AG09319 (cell line): ENCODE data around the gene PBX2.
"Not testable (repeated sequence)": the region's sequence is repeated elsewhere in the genome, so short reads cannot be mapped to it uniquely, and the experiment has no call there.

Experiments used
- DNase-seq: peaks from one replicate; pipeline ENCODE4 v3.0.0-alpha.2; 2010; ENCODE audit warnings: low read depth; ENCODE audit errors: extremely low read depth
- TF ChIP-seq, protein P1 (sequence below): IDR thresholded peaks from 2 replicates; pipeline ENCODE4 v1.5.1; 2011; ENCODE audit warnings: low read depth, mild to moderate bottlenecking, inconsistent platforms, low read length, moderate library complexity

Gene PBX2

DNA sequence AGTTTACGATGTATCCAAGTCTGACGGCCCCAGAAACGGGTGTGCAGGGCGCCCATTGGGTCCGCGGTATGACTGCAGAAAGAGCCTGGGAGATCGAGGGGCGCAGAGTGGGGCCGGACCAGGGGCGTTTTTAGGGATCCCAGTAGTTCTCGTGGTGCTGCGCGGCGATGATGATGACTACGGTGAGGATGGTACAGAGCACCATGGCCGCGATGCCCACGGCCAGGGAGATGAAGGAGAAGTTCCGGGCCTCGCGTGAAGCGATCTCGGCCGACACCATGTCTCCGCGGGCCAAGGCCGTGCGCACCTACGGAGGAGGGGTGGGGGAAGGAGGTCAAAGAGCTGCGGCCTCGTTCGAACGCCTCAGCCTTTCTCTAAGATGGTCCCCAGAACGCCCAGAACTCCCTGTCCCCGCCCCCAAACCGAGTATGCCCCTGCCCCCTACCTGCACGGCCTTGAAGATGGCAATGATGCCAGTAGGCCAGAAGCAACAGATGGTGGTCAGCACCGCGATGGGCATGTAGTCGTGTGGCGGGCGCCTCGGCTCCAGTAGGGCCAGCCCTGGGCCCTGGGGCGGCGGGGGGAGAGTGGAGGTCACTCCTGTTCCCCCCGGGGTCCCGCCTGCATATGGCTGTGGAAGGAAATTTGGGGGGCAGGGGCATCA lies 40.8 kb downstream of the PBX2 start:
- DNase-seq = no peak
- TF ChIP-seq, protein P1, sequence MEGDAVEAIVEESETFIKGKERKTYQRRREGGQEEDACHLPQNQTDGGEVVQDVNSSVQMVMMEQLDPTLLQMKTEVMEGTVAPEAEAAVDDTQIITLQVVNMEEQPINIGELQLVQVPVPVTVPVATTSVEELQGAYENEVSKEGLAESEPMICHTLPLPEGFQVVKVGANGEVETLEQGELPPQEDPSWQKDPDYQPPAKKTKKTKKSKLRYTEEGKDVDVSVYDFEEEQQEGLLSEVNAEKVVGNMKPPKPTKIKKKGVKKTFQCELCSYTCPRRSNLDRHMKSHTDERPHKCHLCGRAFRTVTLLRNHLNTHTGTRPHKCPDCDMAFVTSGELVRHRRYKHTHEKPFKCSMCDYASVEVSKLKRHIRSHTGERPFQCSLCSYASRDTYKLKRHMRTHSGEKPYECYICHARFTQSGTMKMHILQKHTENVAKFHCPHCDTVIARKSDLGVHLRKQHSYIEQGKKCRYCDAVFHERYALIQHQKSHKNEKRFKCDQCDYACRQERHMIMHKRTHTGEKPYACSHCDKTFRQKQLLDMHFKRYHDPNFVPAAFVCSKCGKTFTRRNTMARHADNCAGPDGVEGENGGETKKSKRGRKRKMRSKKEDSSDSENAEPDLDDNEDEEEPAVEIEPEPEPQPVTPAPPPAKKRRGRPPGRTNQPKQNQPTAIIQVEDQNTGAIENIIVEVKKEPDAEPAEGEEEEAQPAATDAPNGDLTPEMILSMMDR = no peak

DNA sequence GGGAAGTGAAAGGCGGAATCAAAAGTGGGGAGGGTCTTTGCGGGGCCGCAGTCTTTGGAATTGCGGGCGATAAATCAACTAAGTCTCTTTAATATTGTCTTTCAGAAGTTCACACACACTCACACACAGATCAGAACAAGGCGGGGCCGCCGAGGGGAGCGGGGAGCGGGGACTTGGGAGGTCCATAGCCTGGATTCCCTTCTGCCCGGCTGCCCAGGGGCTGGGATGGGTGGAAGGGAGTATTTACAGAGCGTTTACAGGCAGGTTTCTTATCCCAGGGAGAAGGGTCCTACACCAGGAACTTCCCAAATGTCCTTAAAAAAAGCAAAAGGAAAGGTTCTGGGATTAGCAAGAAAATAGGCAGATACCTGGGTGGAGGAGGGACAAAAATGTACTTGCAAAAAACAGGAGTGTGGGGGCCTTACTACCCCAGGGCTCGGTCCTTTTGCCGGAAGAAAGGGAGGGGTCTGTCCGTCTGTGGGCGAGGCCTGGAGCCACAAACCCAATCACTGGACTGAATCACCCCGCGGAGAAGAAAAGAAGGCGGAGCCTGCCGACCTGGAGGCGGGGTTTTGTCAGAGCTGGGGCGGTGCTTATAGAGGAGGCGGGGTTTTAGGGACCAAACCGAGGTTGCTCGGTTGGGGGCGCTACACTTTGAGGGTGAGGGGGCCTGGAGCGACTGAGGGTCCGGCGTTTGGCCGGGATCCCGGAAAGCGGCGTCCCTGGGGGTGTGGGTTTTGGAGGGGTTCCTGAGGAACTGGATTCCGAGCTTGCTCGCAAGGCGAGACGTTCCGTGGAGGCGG lies 41.5 kb downstream of the PBX2 start:
- TF ChIP-seq, protein P1 = no peak
- DNase-seq = no peak

DNA sequence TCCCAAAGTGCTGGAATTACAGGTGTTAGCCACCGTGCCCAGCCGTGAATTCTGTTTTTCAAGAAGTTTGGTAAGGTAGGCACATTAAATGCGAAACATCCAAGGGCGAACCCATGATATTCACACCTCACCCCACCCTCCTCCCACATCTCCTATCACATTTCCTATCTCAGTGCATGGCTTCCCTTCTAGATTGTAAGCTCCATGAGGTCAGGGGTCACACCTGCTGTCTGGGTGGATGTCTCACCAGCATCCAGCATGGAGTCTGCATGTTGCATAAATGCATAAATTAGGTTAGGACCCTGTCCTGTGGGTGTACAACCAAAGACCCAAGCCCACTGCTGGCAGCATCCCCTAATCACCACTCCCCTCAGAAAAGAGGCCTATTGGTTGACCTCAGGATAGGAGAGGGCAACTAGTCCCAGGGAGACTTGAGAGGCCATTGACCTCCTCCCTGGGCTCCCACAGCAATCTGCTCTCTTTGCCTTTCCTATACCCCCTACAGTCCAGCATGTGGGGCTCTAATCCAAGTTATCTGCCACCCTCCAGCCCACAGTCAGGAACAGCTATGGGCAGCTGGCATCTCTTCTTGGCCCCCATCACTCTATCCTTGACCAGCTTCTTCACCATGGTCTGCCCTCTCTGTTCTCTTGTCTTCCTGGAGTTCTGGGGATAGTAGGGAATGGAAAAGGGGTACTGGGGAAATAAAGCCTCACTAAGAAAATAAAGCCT lies 42.4 kb downstream of the PBX2 start:
- TF ChIP-seq, protein P1 = no peak
- DNase-seq = no peak

DNA sequence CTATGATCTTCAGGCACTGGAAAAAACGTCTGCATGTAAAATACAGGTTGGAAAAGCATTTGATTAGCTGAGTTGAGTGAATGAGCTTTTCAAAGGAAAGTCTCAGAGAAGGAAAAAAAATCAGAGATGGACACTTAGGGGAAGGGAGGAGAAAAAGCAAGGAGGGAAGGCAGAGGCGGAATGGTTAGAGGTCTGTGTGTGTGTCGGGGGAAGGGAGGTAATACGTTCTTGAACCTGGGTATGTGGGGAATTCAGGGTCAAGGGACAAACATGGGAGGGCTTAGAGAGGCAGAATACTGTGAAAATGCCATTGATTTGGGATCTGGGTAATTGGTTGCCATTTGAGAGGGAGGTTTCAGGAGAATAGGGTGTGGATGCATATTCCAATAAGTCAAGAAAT lies 43.3 kb downstream of the PBX2 start:
- no peak for DNase-seq
- TF ChIP-seq, protein P1 = no peak

DNA sequence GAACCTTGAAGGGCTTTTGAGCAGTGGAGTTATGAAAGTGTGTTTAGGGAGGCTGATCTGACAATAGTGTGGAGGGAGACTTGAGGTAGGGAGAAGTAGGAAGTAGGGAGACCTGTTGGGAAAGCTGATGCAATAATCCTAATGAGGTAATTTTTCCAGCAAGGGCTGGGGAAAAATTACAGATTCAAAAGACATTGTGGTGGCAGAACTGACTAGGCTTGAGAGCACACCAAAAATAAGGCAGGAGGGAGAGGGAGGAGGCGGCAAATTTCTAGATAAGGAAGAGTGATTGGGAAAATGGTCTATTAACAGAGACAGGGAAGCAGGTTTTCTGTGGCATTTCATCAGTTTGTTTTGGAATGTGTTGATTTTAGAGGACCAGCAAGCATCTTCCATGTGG lies 43.7 kb downstream of the PBX2 start:
- no peak for DNase-seq
- TF ChIP-seq, protein P1 = no peak

DNA sequence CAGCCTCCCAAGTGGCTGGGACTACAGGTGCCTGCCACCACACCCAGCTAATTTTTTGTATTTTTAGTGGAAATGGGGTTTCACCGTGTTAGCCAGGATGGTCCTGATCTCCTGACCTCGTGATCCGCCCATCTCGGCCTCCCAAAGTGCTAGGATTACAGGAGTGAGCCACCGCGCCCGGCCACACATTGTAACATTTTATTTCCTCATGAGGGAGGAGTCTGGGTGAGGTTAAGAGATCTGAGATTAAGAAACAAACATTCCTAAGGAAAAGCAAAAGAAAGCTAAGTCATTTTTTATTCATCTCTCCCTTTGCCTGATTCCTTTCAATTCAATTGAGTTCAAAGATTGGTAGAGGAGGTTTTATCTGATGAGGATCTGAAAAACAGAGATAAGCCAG lies 45.8 kb downstream of the PBX2 start:
- not testable (repeated sequence) for DNase-seq

DNA sequence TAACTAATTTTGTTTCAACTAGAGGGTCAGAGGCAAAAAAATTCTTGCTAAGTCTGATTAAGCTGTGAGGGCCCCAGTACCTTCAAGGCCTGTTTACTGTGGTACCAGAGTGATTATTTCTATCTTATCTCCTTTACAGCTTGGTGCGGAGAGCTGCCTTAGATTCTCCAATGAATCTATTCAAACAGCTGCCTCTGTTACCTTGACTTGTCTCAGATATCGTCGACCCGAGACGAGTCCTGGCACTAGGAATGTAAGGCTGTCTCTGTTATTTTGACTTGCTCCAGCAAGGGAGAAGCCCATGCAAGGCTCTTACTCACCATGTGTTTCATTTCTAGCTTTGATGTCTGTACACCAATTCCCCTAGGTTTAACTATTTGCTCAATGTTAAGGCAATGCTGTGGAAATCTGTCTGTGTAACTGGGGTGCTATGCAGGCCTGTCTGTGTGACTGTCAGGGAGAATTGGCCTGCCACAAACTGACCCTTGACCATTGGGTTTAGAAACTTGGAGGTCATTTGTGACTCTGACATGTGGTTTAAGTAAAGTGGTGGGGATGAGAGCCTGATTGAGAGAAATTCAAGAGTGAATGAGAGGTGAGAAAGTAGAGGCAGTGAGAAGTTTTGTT lies 49.5 kb downstream of the PBX2 start:
- TF ChIP-seq, protein P1 = no peak
- no peak for DNase-seq
